IMR-90 (cell line): Measurements from ENCODE around the gene FTO. TPM values are rescaled to one million over a fixed set of nuclear protein-coding genes. Genes with fewer than 3 reads are reported as not detected.

ENCODE experiments used
- ATAC-seq: fragments of 200-7000 bp; cut with Tn5 transposase; 2 replicates; pipeline ENCODE4 v1.9.1; 2020; ENCODE audit warnings: low read depth, mild to moderate bottlenecking, moderate library complexity
- BruUV-seq: library from RNA; stranded (reverse); fragments of 400-500 nt; replicated peaks from 2 replicates; lab custom pipeline; 2021; lab: Mats Ljungman, UMichigan
- CTCF ChIA-PET: fragments of 300-600 bp; formaldehyde crosslinking; extraction: SDS; loops from one replicate; lab custom pipeline; 2021; ENCODE audit warnings: antibody characterized with exemption; lab: Yijun Ruan, JAX
- POLR2A ChIA-PET: fragments of 300-600 bp; sonication (Branson Sonifier 250); formaldehyde crosslinking; loops from one replicate; lab custom pipeline; 2022; ENCODE audit warnings: antibody characterized with exemption; ENCODE audit not compliant: unreplicated experiment; lab: Charles Lee
- DNase-seq: peaks from one replicate; pipeline ENCODE4 v3.0.0; 2013
- H2AFZ ChIP-seq: replicated peaks from 2 replicates; pipeline ENCODE3; 2013; ENCODE audit warnings: low read length, mild to moderate bottlenecking; ENCODE audit not compliant: poor library complexity
- H2AK5ac ChIP-seq: 2 replicates; pipeline ENCODE4 v1.6.1; 2013; ENCODE audit warnings: low read depth, low read length, inconsistent platforms
- H2AK9ac ChIP-seq: replicated peaks from 2 replicates; pipeline ENCODE3; 2013; ENCODE audit warnings: mild to moderate bottlenecking, low read depth, low read length, moderate library complexity; ENCODE audit not compliant: poor library complexity
- H2BK120ac ChIP-seq: 2 replicates; pipeline ENCODE4 v1.6.1; 2013; ENCODE audit warnings: low read depth, low read length, inconsistent platforms
- H2BK15ac ChIP-seq: 3 replicates; pipeline ENCODE4 v1.6.1; 2013; ENCODE audit warnings: low read depth, low read length, inconsistent platforms
- H2BK20ac ChIP-seq: 2 replicates; pipeline ENCODE4 v1.6.1; 2013; ENCODE audit warnings: low read depth, mild to moderate bottlenecking, inconsistent platforms, low read length, moderate library complexity
- H2BK5ac ChIP-seq: 2 replicates; pipeline ENCODE4 v1.6.1; 2013; ENCODE audit warnings: mild to moderate bottlenecking, low read depth, low read length, inconsistent platforms; ENCODE audit not compliant: poor library complexity, severe bottlenecking
- H3K14ac ChIP-seq: replicated peaks from 2 replicates; pipeline ENCODE4 v1.6.1; 2013; ENCODE audit warnings: low read depth, low read length, inconsistent platforms
- H3K18ac ChIP-seq: 2 replicates; pipeline ENCODE4 v1.6.1; 2013; ENCODE audit warnings: low read depth, low read length, control low read depth
- H3K23ac ChIP-seq: 2 replicates; pipeline ENCODE4 v1.6.1; 2013; ENCODE audit warnings: low read depth, low read length, inconsistent platforms
- H3K27ac ChIP-seq: 2 replicates; pipeline ENCODE4 v1.5.1; 2013; ENCODE audit warnings: mild to moderate bottlenecking, control low read depth, low read length; ENCODE audit not compliant: insufficient read depth
- H3K27me3 ChIP-seq: 2 replicates; pipeline ENCODE4 v1.6.1; 2013; ENCODE audit warnings: low read length; ENCODE audit not compliant: control insufficient read depth, insufficient read depth
- H3K36me3 ChIP-seq: 2 replicates; pipeline ENCODE4 v1.6.1; 2013; ENCODE audit warnings: low read length, mixed read lengths; ENCODE audit not compliant: control insufficient read depth, insufficient read depth
- H3K4ac ChIP-seq: 2 replicates; pipeline ENCODE4 v1.6.1; 2013; ENCODE audit warnings: low read depth, low read length, inconsistent platforms
- H3K4me1 ChIP-seq: 2 replicates; pipeline ENCODE4 v1.6.1; 2013; ENCODE audit warnings: low read length, mixed read lengths; ENCODE audit not compliant: control insufficient read depth, insufficient read depth
- H3K4me2 ChIP-seq: 2 replicates; pipeline ENCODE4 v1.6.1; 2013; ENCODE audit warnings: low read depth, mild to moderate bottlenecking, control low read depth, low read length, moderate library complexity
- H3K4me3 ChIP-seq: 2 replicates; pipeline ENCODE4 v1.5.1; 2013; ENCODE audit warnings: low read depth, mild to moderate bottlenecking, control low read depth, low read length, moderate library complexity; ENCODE audit not compliant: insufficient read depth
- H3K56ac ChIP-seq: 2 replicates; pipeline ENCODE4 v1.6.1; 2013; ENCODE audit warnings: low read length, inconsistent platforms; ENCODE audit not compliant: insufficient read depth; ENCODE audit errors: extremely low read depth
- H3K79me1 ChIP-seq, 2 experiments: 2 replicates each; pipeline ENCODE4 v1.6.1; 2013; ENCODE audit warnings: low read length in 2 of 2, inconsistent platforms in 1 of 2, low read depth in 1 of 2
- H3K9ac ChIP-seq: 2 replicates; pipeline ENCODE4 v1.6.1; 2013; ENCODE audit warnings: low read depth, low read length, control low read depth
- H3K9me1 ChIP-seq: 2 replicates; pipeline ENCODE4 v1.6.1; 2013; ENCODE audit warnings: low read length, inconsistent platforms; ENCODE audit not compliant: insufficient read depth
- H3K9me3 ChIP-seq: 2 replicates; pipeline ENCODE4 v1.6.1; 2013; ENCODE audit warnings: low read length; ENCODE audit not compliant: control insufficient read depth, insufficient read depth
- H4K20me1 ChIP-seq: 2 replicates; pipeline ENCODE4 v1.6.1; 2013; ENCODE audit warnings: low read length, inconsistent platforms; ENCODE audit not compliant: insufficient read depth
- H4K5ac ChIP-seq: 2 replicates; pipeline ENCODE4 v1.6.1; 2013; ENCODE audit warnings: mild to moderate bottlenecking, low read depth, low read length, control low read depth
- H4K8ac ChIP-seq, 2 experiments: 2 replicates each; pipeline ENCODE4 v1.6.1; 2013; ENCODE audit warnings: low read depth in 2 of 2, low read length in 2 of 2, control low read depth in 1 of 2, inconsistent platforms in 1 of 2
- H4K91ac ChIP-seq: 2 replicates; pipeline ENCODE4 v1.6.1; 2013; ENCODE audit warnings: low read depth, low read length, inconsistent platforms; ENCODE audit not compliant: insufficient read depth
- CEBPB ChIP-seq: IDR thresholded peaks from 2 replicates; pipeline ENCODE4 v1.6.1; 2012; ENCODE audit warnings: low read depth, low read length, improper control_type of control experiment
- ELK1 ChIP-seq: fragments of 150-350 bp; IDR thresholded peaks from 2 replicates; pipeline ENCODE4 v1.6.1; 2016; ENCODE audit warnings: low read depth, mild to moderate bottlenecking, low read length, moderate library complexity, borderline replicate concordance
- FOS ChIP-seq: fragments of 150-350 bp; IDR thresholded peaks from 2 replicates; pipeline ENCODE4 v1.6.1; 2016; ENCODE audit warnings: low read depth, low read length
- RCOR1 ChIP-seq: IDR thresholded peaks from 2 replicates; pipeline ENCODE4 v1.6.1; 2012; ENCODE audit warnings: mild to moderate bottlenecking, low read length, improper control_type of control experiment; ENCODE audit not compliant: insufficient replicate concordance
- WGBS, 2 experiments: methylation state at CpG; one replicate each; pipeline versions ENCODE4 v1.1.5 to v1.1.7; 2013; ENCODE audit warnings: missing lambda C conversion rate in 2 of 2; ENCODE audit not compliant: insufficient read length in 1 of 2; ENCODE audit errors: extremely low coverage in 2 of 2; 5-methylcytosine and 5-hydroxymethylcytosine counted together
- dilution Hi-C: fragments of 300-500 bp; cut with HindIII; formaldehyde crosslinking; loops from one replicate; pipeline ENCODE4 v1.14.3; 2018; ENCODE audit warnings: low sequenced_read_pairs; ENCODE audit not compliant: unreplicated experiment
- in situ Hi-C: fragments of 300-500 bp; cut with MboI; formaldehyde crosslinking; loops from 3 replicates; pipeline ENCODE4 v1.14.3; 2019; ENCODE audit warnings: low sequenced_read_pairs, inconsistent platforms, mixed read lengths
- intact Hi-C: fragments of 100-400 bp; cut with micrococcal nuclease; formaldehyde crosslinking; loops from 2 replicates; pipeline ENCODE4 v1.10.0; 2022
- polyA plus RNA-seq, 3 experiments: library from polyadenylated mRNA; depleted of rRNA; stranded (reverse); fragments of >200 nt; gene quantifications; 2 replicates each; pipeline ENCODE4 v1.2.3, GENCODE V29; 2012; ENCODE audit warnings: low replicate concordance in 1 of 3
- total RNA-seq: library from RNA; depleted of rRNA; stranded (reverse); fragments of >200 nt; gene quantifications from 2 replicates; pipeline ENCODE4 v1.2.3, GENCODE V29; 2012

FTO gene
- total and polyA plus RNA-seq, 2 of the 4 experiments (the other 2 are of a cell fraction): 70.3 to 132 TPM

GRCh38 chr16:54055191-54055590 lies 351.2 kb downstream of the FTO start:
- intact Hi-C loops: no loop called here
- no peak overlapping the region for H3K14ac ChIP-seq
- no peaks in the 10 kb centered on the region for H3K4me1 ChIP-seq
- no peak overlapping the region for H2AFZ ChIP-seq
- no peak overlapping the region for H3K4me2 ChIP-seq
- H4K8ac ChIP-seq: no peak overlapping the region
- dilution Hi-C loops: no loop called here
- H4K5ac ChIP-seq: no peak overlapping the region
- H2BK5ac ChIP-seq: no peak overlapping the region
- CTCF ChIA-PET: no interaction called here
- ATAC-seq (no peak), DNase-seq (no peak)
- H2BK120ac ChIP-seq: no peak overlapping the region
- no peak for TF ChIP-seq RCOR1
- TF ChIP-seq CEBPB: no peak
- TF ChIP-seq FOS: no peak
- no peak for TF ChIP-seq ELK1
- no peaks in the 10 kb centered on the region for H3K9me3 ChIP-seq
- in situ Hi-C loops: no loop called here
- no peak overlapping the region for H2AK5ac ChIP-seq
- H3K18ac ChIP-seq: no peak overlapping the region
- no peaks in the 10 kb centered on the region for H3K27me3 ChIP-seq
- no peak overlapping the region for H2BK20ac ChIP-seq
- no CpG with 5 or more reads among the region's 4 CpGs for WGBS, 2 experiments
- no peaks in the 10 kb centered on the region for H3K9me1 ChIP-seq
- H3K79me1 ChIP-seq: 0 out of 4 replicates have a peak, but pooled peaks cover 0 to 3% of the 10 kb centered on the region in 2 experiments
- no peaks in the 10 kb centered on the region for H3K36me3 ChIP-seq
- H3K4me3 ChIP-seq: no peak overlapping the region
- no peak overlapping the region for H3K56ac ChIP-seq
- H3K27ac ChIP-seq: no peak overlapping the region
- no peak overlapping the region for H2AK9ac ChIP-seq
- no peaks in the 10 kb centered on the region for H4K20me1 ChIP-seq
- H3K9ac ChIP-seq: no peak overlapping the region
- no TSS peak for BruUV-seq
- H2BK15ac ChIP-seq: no peak overlapping the region
- H3K4ac ChIP-seq: no peak overlapping the region
- no peak overlapping the region for H4K91ac ChIP-seq
- no peak overlapping the region for H3K23ac ChIP-seq
- POLR2A ChIA-PET: no interaction called here
